IMR-90 (cell line): ENCODE data around the gene RAP1GAP. TPM values are rescaled to one million over a fixed set of nuclear protein-coding genes. Genes with fewer than 3 reads are reported as not detected.

Experiments
- ATAC-seq: fragments of 200-7000 bp; cut with Tn5 transposase; 2 replicates; pipeline ENCODE4 v1.9.1; 2020; ENCODE audit warnings: low read depth, mild to moderate bottlenecking, moderate library complexity
- BruUV-seq: library from RNA; stranded (reverse); fragments of 400-500 nt; replicated peaks from 2 replicates; lab custom pipeline; 2021; lab: Mats Ljungman, UMichigan
- CTCF ChIA-PET: fragments of 300-600 bp; formaldehyde crosslinking; extraction: SDS; loops from one replicate; lab custom pipeline; 2021; ENCODE audit warnings: antibody characterized with exemption; lab: Yijun Ruan, JAX
- POLR2A ChIA-PET: fragments of 300-600 bp; sonication (Branson Sonifier 250); formaldehyde crosslinking; loops from one replicate; lab custom pipeline; 2022; ENCODE audit warnings: antibody characterized with exemption; ENCODE audit not compliant: unreplicated experiment; lab: Charles Lee
- DNase-seq: peaks from one replicate; pipeline ENCODE4 v3.0.0; 2013
- H2AFZ ChIP-seq: replicated peaks from 2 replicates; pipeline ENCODE3; 2013; ENCODE audit warnings: low read length, mild to moderate bottlenecking; ENCODE audit not compliant: poor library complexity
- H2AK5ac ChIP-seq: 2 replicates; pipeline ENCODE4 v1.6.1; 2013; ENCODE audit warnings: low read depth, low read length, inconsistent platforms
- H2AK9ac ChIP-seq: replicated peaks from 2 replicates; pipeline ENCODE3; 2013; ENCODE audit warnings: mild to moderate bottlenecking, low read depth, low read length, moderate library complexity; ENCODE audit not compliant: poor library complexity
- H2BK120ac ChIP-seq: 2 replicates; pipeline ENCODE4 v1.6.1; 2013; ENCODE audit warnings: low read depth, low read length, inconsistent platforms
- H2BK15ac ChIP-seq: 3 replicates; pipeline ENCODE4 v1.6.1; 2013; ENCODE audit warnings: low read depth, low read length, inconsistent platforms
- H2BK20ac ChIP-seq: 2 replicates; pipeline ENCODE4 v1.6.1; 2013; ENCODE audit warnings: low read depth, mild to moderate bottlenecking, inconsistent platforms, low read length, moderate library complexity
- H2BK5ac ChIP-seq: 2 replicates; pipeline ENCODE4 v1.6.1; 2013; ENCODE audit warnings: mild to moderate bottlenecking, low read depth, low read length, inconsistent platforms; ENCODE audit not compliant: poor library complexity, severe bottlenecking
- H3K14ac ChIP-seq: replicated peaks from 2 replicates; pipeline ENCODE4 v1.6.1; 2013; ENCODE audit warnings: low read depth, low read length, inconsistent platforms
- H3K18ac ChIP-seq: 2 replicates; pipeline ENCODE4 v1.6.1; 2013; ENCODE audit warnings: low read depth, low read length, control low read depth
- H3K23ac ChIP-seq: 2 replicates; pipeline ENCODE4 v1.6.1; 2013; ENCODE audit warnings: low read depth, low read length, inconsistent platforms
- H3K27ac ChIP-seq: 2 replicates; pipeline ENCODE4 v1.5.1; 2013; ENCODE audit warnings: mild to moderate bottlenecking, control low read depth, low read length; ENCODE audit not compliant: insufficient read depth
- H3K27me3 ChIP-seq: 2 replicates; pipeline ENCODE4 v1.6.1; 2013; ENCODE audit warnings: low read length; ENCODE audit not compliant: control insufficient read depth, insufficient read depth
- H3K36me3 ChIP-seq: 2 replicates; pipeline ENCODE4 v1.6.1; 2013; ENCODE audit warnings: low read length, mixed read lengths; ENCODE audit not compliant: control insufficient read depth, insufficient read depth
- H3K4ac ChIP-seq: 2 replicates; pipeline ENCODE4 v1.6.1; 2013; ENCODE audit warnings: low read depth, low read length, inconsistent platforms
- H3K4me1 ChIP-seq: 2 replicates; pipeline ENCODE4 v1.6.1; 2013; ENCODE audit warnings: low read length, mixed read lengths; ENCODE audit not compliant: control insufficient read depth, insufficient read depth
- H3K4me2 ChIP-seq: 2 replicates; pipeline ENCODE4 v1.6.1; 2013; ENCODE audit warnings: low read depth, mild to moderate bottlenecking, control low read depth, low read length, moderate library complexity
- H3K4me3 ChIP-seq: 2 replicates; pipeline ENCODE4 v1.5.1; 2013; ENCODE audit warnings: low read depth, mild to moderate bottlenecking, control low read depth, low read length, moderate library complexity; ENCODE audit not compliant: insufficient read depth
- H3K56ac ChIP-seq: 2 replicates; pipeline ENCODE4 v1.6.1; 2013; ENCODE audit warnings: low read length, inconsistent platforms; ENCODE audit not compliant: insufficient read depth; ENCODE audit errors: extremely low read depth
- H3K79me1 ChIP-seq, 2 experiments: 2 replicates each; pipeline ENCODE4 v1.6.1; 2013; ENCODE audit warnings: low read length in 2 of 2, inconsistent platforms in 1 of 2, low read depth in 1 of 2
- H3K9ac ChIP-seq: 2 replicates; pipeline ENCODE4 v1.6.1; 2013; ENCODE audit warnings: low read depth, low read length, control low read depth
- H3K9me1 ChIP-seq: 2 replicates; pipeline ENCODE4 v1.6.1; 2013; ENCODE audit warnings: low read length, inconsistent platforms; ENCODE audit not compliant: insufficient read depth
- H3K9me3 ChIP-seq: 2 replicates; pipeline ENCODE4 v1.6.1; 2013; ENCODE audit warnings: low read length; ENCODE audit not compliant: control insufficient read depth, insufficient read depth
- H4K20me1 ChIP-seq: 2 replicates; pipeline ENCODE4 v1.6.1; 2013; ENCODE audit warnings: low read length, inconsistent platforms; ENCODE audit not compliant: insufficient read depth
- H4K5ac ChIP-seq: 2 replicates; pipeline ENCODE4 v1.6.1; 2013; ENCODE audit warnings: mild to moderate bottlenecking, low read depth, low read length, control low read depth
- H4K8ac ChIP-seq, 2 experiments: 2 replicates each; pipeline ENCODE4 v1.6.1; 2013; ENCODE audit warnings: low read depth in 2 of 2, low read length in 2 of 2, control low read depth in 1 of 2, inconsistent platforms in 1 of 2
- H4K91ac ChIP-seq: 2 replicates; pipeline ENCODE4 v1.6.1; 2013; ENCODE audit warnings: low read depth, low read length, inconsistent platforms; ENCODE audit not compliant: insufficient read depth
- BHLHE40 ChIP-seq: fragments of 150-350 bp; IDR thresholded peaks from 2 replicates; pipeline ENCODE4 v1.6.1; 2016; ENCODE audit warnings: mild to moderate bottlenecking, low read depth, low read length
- CEBPB ChIP-seq: IDR thresholded peaks from 2 replicates; pipeline ENCODE4 v1.6.1; 2012; ENCODE audit warnings: low read depth, low read length, improper control_type of control experiment
- CHD1 ChIP-seq: IDR thresholded peaks from 2 replicates; pipeline ENCODE4 v1.6.1; 2012; ENCODE audit warnings: low read depth, low read length, improper control_type of control experiment
- FOS ChIP-seq: fragments of 150-350 bp; IDR thresholded peaks from 2 replicates; pipeline ENCODE4 v1.6.1; 2016; ENCODE audit warnings: low read depth, low read length
- MAFK ChIP-seq: IDR thresholded peaks from 2 replicates; pipeline ENCODE4 v1.6.1; 2012; ENCODE audit warnings: low read depth, low read length, improper control_type of control experiment
- MAZ ChIP-seq: IDR thresholded peaks from 2 replicates; pipeline ENCODE4 v1.6.1; 2012; ENCODE audit warnings: low read depth, mild to moderate bottlenecking, low read length, improper control_type of control experiment, moderate library complexity, borderline replicate concordance
- MXI1 ChIP-seq: IDR thresholded peaks from 2 replicates; pipeline ENCODE4 v1.6.1; 2012; ENCODE audit warnings: low read depth, mild to moderate bottlenecking, low read length, moderate library complexity, borderline replicate concordance
- NFE2L2 ChIP-seq: fragments of 150-350 bp; IDR thresholded peaks from 2 replicates; pipeline ENCODE4 v1.6.1; 2016; ENCODE audit warnings: low read depth, mild to moderate bottlenecking, low read length
- POLR2A ChIP-seq: IDR thresholded peaks from 2 replicates; pipeline ENCODE4 v1.6.1; 2012; ENCODE audit warnings: mild to moderate bottlenecking, low read depth, low read length
- RAD21 ChIP-seq: IDR thresholded peaks from 2 replicates; pipeline ENCODE4 v1.6.1; 2012; ENCODE audit warnings: low read length, improper control_type of control experiment
- RCOR1 ChIP-seq: IDR thresholded peaks from 2 replicates; pipeline ENCODE4 v1.6.1; 2012; ENCODE audit warnings: mild to moderate bottlenecking, low read length, improper control_type of control experiment; ENCODE audit not compliant: insufficient replicate concordance
- RFX5 ChIP-seq: IDR thresholded peaks from 2 replicates; pipeline ENCODE4 v1.8.0; 2012; ENCODE audit warnings: low read depth, mild to moderate bottlenecking, low read length, moderate library complexity
- SMC3 ChIP-seq: fragments of 150-350 bp; IDR thresholded peaks from 2 replicates; pipeline ENCODE4 v1.6.1; 2016; ENCODE audit warnings: low read depth, mild to moderate bottlenecking, antibody characterized with exemption, low read length, moderate library complexity
- WGBS, 2 experiments: methylation state at CpG; one replicate each; pipeline versions ENCODE4 v1.1.5 to v1.1.7; 2013; ENCODE audit warnings: missing lambda C conversion rate in 2 of 2; ENCODE audit not compliant: insufficient read length in 1 of 2; ENCODE audit errors: extremely low coverage in 2 of 2; 5-methylcytosine and 5-hydroxymethylcytosine counted together
- dilution Hi-C: fragments of 300-500 bp; cut with HindIII; formaldehyde crosslinking; loops from one replicate; pipeline ENCODE4 v1.14.3; 2018; ENCODE audit warnings: low sequenced_read_pairs; ENCODE audit not compliant: unreplicated experiment
- in situ Hi-C: fragments of 300-500 bp; cut with MboI; formaldehyde crosslinking; loops from 3 replicates; pipeline ENCODE4 v1.14.3; 2019; ENCODE audit warnings: low sequenced_read_pairs, inconsistent platforms, mixed read lengths
- intact Hi-C: fragments of 100-400 bp; cut with micrococcal nuclease; formaldehyde crosslinking; loops from 2 replicates; pipeline ENCODE4 v1.10.0; 2022
- polyA plus RNA-seq, 3 experiments: library from polyadenylated mRNA; depleted of rRNA; stranded (reverse); fragments of >200 nt; gene quantifications; 2 replicates each; pipeline ENCODE4 v1.2.3, GENCODE V29; 2012; ENCODE audit warnings: low replicate concordance in 1 of 3
- total RNA-seq: library from RNA; depleted of rRNA; stranded (reverse); fragments of >200 nt; gene quantifications from 2 replicates; pipeline ENCODE4 v1.2.3, GENCODE V29; 2012
- TF ChIP-seq, protein P1 (sequence below): fragments of 150-350 bp; IDR thresholded peaks from 2 replicates; pipeline ENCODE4 v1.6.1; 2016; ENCODE audit warnings: low read depth, mild to moderate bottlenecking, low read length, moderate library complexity, borderline replicate concordance
- TF ChIP-seq, protein P2 (sequence below): fragments of 150-350 bp; IDR thresholded peaks from 2 replicates; pipeline ENCODE4 v1.6.1; 2017; ENCODE audit warnings: mild to moderate bottlenecking, antibody characterized with exemption, low read length, low read depth
- TF ChIP-seq, protein P3 (sequence below): conservative IDR thresholded peaks from 2 replicates; pipeline ENCODE4 v1.5.1; 2012; ENCODE audit warnings: mild to moderate bottlenecking, low read depth, low read length, improper control_type of control experiment

Gene RAP1GAP
- total and polyA plus RNA-seq, 2 of the 4 experiments (the other 2 are of a cell fraction), result under 0.01 to 0.10 TPM

DNA sequence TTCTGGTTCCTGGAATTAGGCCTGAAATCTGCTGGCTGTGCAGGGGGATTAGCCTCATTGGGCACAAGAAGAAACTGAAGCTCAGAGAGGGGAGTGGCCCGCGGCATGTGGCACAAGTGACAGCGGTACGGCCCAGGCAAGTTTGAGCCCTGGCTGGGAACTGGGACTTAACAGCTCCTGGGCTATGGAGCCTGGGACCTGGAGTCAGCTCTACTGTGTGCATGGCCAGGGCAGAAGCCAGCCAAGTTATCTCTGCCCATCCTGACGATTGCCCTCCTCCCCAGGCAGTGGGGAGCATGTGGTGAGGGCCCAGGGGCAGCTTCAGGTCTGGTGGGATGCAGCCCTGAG is 98.7 kb downstream of the RAP1GAP start:
- H3K36me3 ChIP-seq, result no peaks in the 10 kb centered on the region
- H3K18ac ChIP-seq, result no peak overlapping the region
- no peak overlapping the region for H4K91ac ChIP-seq
- dilution Hi-C loops, result no loop called here
- no peak overlapping the region for H3K23ac ChIP-seq
- BruUV-seq, result no TSS peak
- no peak overlapping the region for H2BK20ac ChIP-seq
- WGBS, 2 experiments, result 84% methylated on average over 4 of the region's 5 CpGs; no CpG with 5 or more reads in 1 of the 2 experiments
- POLR2A ChIA-PET, result no interaction called here
- H3K4ac ChIP-seq, result no peak overlapping the region
- H3K4me1 ChIP-seq, result peaks cover 16% of the 10 kb centered on the region
- 0 out of 2 replicates have a peak, but pooled peaks cover 3% of the 10 kb centered on the region for H4K20me1 ChIP-seq
- H3K27me3 ChIP-seq, result no peaks in the 10 kb centered on the region
- H2BK15ac ChIP-seq, result no peak overlapping the region
- H2BK120ac ChIP-seq, result no peak overlapping the region
- H2AK9ac ChIP-seq, result peak overlapping the region; percentile 13
- peaks cover 4% of the 10 kb centered on the region for H3K9me3 ChIP-seq
- H2BK5ac ChIP-seq, result no peak overlapping the region
- H3K4me2 ChIP-seq, result no peak overlapping the region
- no peak overlapping the region for H2AFZ ChIP-seq
- H3K9ac ChIP-seq, result no peak overlapping the region
- TF ChIP-seq BHLHE40 (no peak), NFE2L2 (no peak), MXI1 (no peak), RFX5 (no peak), FOS (no peak), CHD1 (no peak), RAD21 (no peak), RCOR1 (no peak), CEBPB (no peak), MAZ (no peak), MAFK (no peak), POLR2A (no peak), SMC3 (no peak)
- TF ChIP-seq, protein P1, sequence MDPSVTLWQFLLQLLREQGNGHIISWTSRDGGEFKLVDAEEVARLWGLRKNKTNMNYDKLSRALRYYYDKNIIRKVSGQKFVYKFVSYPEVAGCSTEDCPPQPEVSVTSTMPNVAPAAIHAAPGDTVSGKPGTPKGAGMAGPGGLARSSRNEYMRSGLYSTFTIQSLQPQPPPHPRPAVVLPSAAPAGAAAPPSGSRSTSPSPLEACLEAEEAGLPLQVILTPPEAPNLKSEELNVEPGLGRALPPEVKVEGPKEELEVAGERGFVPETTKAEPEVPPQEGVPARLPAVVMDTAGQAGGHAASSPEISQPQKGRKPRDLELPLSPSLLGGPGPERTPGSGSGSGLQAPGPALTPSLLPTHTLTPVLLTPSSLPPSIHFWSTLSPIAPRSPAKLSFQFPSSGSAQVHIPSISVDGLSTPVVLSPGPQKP, result no peak
- TF ChIP-seq, protein P2, sequence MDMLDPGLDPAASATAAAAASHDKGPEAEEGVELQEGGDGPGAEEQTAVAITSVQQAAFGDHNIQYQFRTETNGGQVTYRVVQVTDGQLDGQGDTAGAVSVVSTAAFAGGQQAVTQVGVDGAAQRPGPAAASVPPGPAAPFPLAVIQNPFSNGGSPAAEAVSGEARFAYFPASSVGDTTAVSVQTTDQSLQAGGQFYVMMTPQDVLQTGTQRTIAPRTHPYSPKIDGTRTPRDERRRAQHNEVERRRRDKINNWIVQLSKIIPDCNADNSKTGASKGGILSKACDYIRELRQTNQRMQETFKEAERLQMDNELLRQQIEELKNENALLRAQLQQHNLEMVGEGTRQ, result no peak
- TF ChIP-seq, protein P3, sequence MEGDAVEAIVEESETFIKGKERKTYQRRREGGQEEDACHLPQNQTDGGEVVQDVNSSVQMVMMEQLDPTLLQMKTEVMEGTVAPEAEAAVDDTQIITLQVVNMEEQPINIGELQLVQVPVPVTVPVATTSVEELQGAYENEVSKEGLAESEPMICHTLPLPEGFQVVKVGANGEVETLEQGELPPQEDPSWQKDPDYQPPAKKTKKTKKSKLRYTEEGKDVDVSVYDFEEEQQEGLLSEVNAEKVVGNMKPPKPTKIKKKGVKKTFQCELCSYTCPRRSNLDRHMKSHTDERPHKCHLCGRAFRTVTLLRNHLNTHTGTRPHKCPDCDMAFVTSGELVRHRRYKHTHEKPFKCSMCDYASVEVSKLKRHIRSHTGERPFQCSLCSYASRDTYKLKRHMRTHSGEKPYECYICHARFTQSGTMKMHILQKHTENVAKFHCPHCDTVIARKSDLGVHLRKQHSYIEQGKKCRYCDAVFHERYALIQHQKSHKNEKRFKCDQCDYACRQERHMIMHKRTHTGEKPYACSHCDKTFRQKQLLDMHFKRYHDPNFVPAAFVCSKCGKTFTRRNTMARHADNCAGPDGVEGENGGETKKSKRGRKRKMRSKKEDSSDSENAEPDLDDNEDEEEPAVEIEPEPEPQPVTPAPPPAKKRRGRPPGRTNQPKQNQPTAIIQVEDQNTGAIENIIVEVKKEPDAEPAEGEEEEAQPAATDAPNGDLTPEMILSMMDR, result no peak
- in situ Hi-C loops, result loop anchor here (5.0 kb wide), 1 partner anchor 198 kb away; no protein-coding TSS in a partner anchor
- ATAC-seq (no peak), DNase-seq (no peak)
- H3K56ac ChIP-seq, result no peak overlapping the region
- no peak overlapping the region for H3K4me3 ChIP-seq
- no peak overlapping the region; the same call in 1 of the 2 replicates for H2AK5ac ChIP-seq
- no peak overlapping the region for H4K5ac ChIP-seq
- intact Hi-C loops, result loop anchor here (10.0 kb wide), 1 partner anchor 306 kb away; no protein-coding TSS in a partner anchor
- H3K9me1 ChIP-seq, result peaks cover 14% of the 10 kb centered on the region
- H3K79me1 ChIP-seq, result no peaks in the 10 kb centered on the region
- no peak overlapping the region for H3K14ac ChIP-seq
- no peak overlapping the region for H4K8ac ChIP-seq
- CTCF ChIA-PET, result interaction anchor here (0.5 to 1.6 kb wide), 2 partner anchors 89 to 491 kb away, joined by 3 read pairs; no protein-coding TSS in a partner anchor
- no peak overlapping the region for H3K27ac ChIP-seq
